T-cell (primary cell): ENCODE results near the gene NSUN5. TPM values are rescaled to one million over a fixed set of nuclear protein-coding genes. Genes with fewer than 3 reads are reported as not detected.

Experiments used
- ATAC-seq, 4 experiments: fragments of 200-7000 bp in 3 of 4; fragments of 150-1000 bp in 1 of 4; cut with Tn5 transposase; replicated peaks in 1 of 4; 1 replicate in 3 of 4; 2 replicates in 1 of 4; pipeline ENCODE4 v1.10.0; 2021; ENCODE audit warnings: moderate library complexity in 3 of 4, mild to moderate bottlenecking in 2 of 4, moderate number of reproducible peaks in 1 of 4
- CTCF ChIA-PET, 2 donors: fragments of 300-600 bp; sonication (Branson Sonifier 250); formaldehyde crosslinking; loops; one replicate each; lab custom pipeline; 2022; ENCODE audit warnings: antibody characterized with exemption in 2 of 2; lab: Charles Lee
- POLR2A ChIA-PET, 2 donors: fragments of 300-600 bp; sonication (Branson Sonifier 250); formaldehyde crosslinking; loops; one replicate each; lab custom pipeline; 2022; ENCODE audit warnings: antibody characterized with exemption in 2 of 2; lab: Charles Lee
- DNase-seq, 35 experiments: peaks; one replicate each; pipeline versions ENCODE4 v3.0.0 to v3.0.0-alpha.2; 2013 to 2023
- H3K27ac ChIP-seq: one replicate; pipeline ENCODE4 v1.5.1; 2013; ENCODE audit warnings: low read length
- H3K27me3 ChIP-seq, 2 experiments: replicated peaks in 1 of 2; 1 replicate in 1 of 2; 2 replicates in 1 of 2; pipeline versions ENCODE4 v1.6.1 to v1.7.0; 2013; ENCODE audit warnings: low read length in 1 of 2, mixed read lengths in 1 of 2; ENCODE audit not compliant: control insufficient read depth in 2 of 2, insufficient read depth in 2 of 2; ENCODE audit errors: extremely low read depth in 1 of 2
- H3K36me3 ChIP-seq, 2 donors: 1 replicate in 1 of 2; 2 replicates in 1 of 2; pipeline versions ENCODE4 v1.6.1 to v1.7.0; 2013; ENCODE audit warnings: low read length in 1 of 2; ENCODE audit not compliant: control insufficient read depth in 2 of 2, insufficient read depth in 1 of 2; ENCODE audit errors: extremely low read depth in 1 of 2
- H3K4me1 ChIP-seq, 2 experiments: 1 replicate in 1 of 2; 2 replicates in 1 of 2; pipeline versions ENCODE4 v1.6.1 to v1.7.0; 2013; ENCODE audit warnings: low read length in 2 of 2, mixed read lengths in 1 of 2; ENCODE audit not compliant: insufficient read depth in 2 of 2, control insufficient read depth in 1 of 2; ENCODE audit errors: extremely low read depth in 1 of 2
- H3K4me3 ChIP-seq, 2 donors: 1 replicate in 1 of 2; 2 replicates in 1 of 2; pipeline versions ENCODE4 v1.5.1 to v1.7.0; 2013; ENCODE audit warnings: mild to moderate bottlenecking in 2 of 2, low read length in 1 of 2, moderate library complexity in 1 of 2; ENCODE audit not compliant: control insufficient read depth in 1 of 2; ENCODE audit errors: extremely low read depth in 1 of 2
- H3K9me3 ChIP-seq: 2 replicates; pipeline ENCODE4 v1.7.0; 2013
- H3K27ac Mint-ChIP-seq, 2 donors: one replicate each; pipeline ENCODE4 v1.8.0; 2020 to 2021; ENCODE audit warnings: mild to moderate bottlenecking in 2 of 2, mixed read lengths in 2 of 2
- H3K27me3 Mint-ChIP-seq, 2 donors: one replicate each; pipeline ENCODE4 v1.8.0; 2021 to 2022; ENCODE audit warnings: mixed read lengths in 2 of 2
- H3K36me3 Mint-ChIP-seq: one replicate; pipeline ENCODE4 v1.8.0; 2021; ENCODE audit warnings: mixed read lengths
- H3K4me1 Mint-ChIP-seq, 3 donors: one replicate each; pipeline ENCODE4 v1.8.0; 2020 to 2022; ENCODE audit warnings: mixed read lengths in 3 of 3, mild to moderate bottlenecking in 1 of 3
- H3K4me3 Mint-ChIP-seq, 3 donors: one replicate each; pipeline ENCODE4 v1.8.0; 2020 to 2022; ENCODE audit warnings: mild to moderate bottlenecking in 3 of 3, mixed read lengths in 3 of 3, moderate library complexity in 3 of 3
- H3K9me3 Mint-ChIP-seq, 3 donors: one replicate each; pipeline ENCODE4 v1.8.0; 2020 to 2022; ENCODE audit warnings: mixed read lengths in 3 of 3
- WGBS: methylation state at CpG from one replicate; pipeline ENCODE4 v1.1.5; 2013; ENCODE audit warnings: missing lambda C conversion rate; ENCODE audit not compliant: insufficient coverage; 5-methylcytosine and 5-hydroxymethylcytosine counted together
- total RNA-seq, 35 experiments: library from RNA in 6 of 35; stranded (reverse) in 6 of 35; fragments of 120-200 nt in 1 of 35; gene quantifications; one replicate each; pipeline versions ENCODE4 v1.2.1 to v1.2.4 and lab custom pipeline; 2013 to 2026

Gene NSUN5
- total RNA-seq, 5 donors from 2014 or later (not counting 1 experiment from before 2014, with no cell fraction given), result 33.1 to 68.3 (median 63.8) TPM

DNA sequence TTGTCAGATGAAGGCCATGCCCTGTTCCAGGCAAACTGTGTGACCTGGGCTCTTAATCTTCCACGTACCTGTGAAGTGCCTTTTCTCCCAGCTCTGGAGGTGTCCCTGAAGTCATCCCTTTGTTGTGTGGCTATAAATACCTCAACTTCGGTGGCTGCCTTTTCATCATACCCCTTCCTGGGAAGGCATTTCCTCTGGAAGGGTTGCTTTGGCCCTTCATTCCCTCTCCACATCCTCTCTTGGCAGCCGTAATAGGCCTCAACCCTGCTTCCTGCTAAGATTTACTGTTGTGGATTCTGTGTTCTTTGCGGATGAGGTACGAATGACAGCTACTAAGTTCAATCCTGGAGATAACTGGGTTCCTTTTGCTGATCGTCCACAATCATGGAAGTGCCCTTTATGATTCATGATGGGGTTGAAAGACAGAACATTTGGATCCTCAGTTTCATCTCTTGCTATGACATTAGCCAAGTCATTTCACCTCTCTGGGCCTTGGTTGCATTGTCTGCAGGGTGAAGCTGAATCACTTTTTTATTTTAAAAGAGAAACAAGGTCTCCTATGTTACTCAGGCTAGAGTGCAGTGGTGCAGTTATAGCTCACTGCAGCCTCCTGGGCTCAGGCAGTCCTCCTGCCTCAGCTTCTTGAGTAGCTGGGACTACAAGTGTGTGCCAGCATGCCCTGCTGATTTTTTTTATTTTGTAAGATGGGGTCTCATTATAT is 43.0 kb upstream of the NSUN5 start:
- no peak overlapping the region for H3K27ac ChIP-seq
- Mint-ChIP-seq H3K27ac (no peak overlapping the region), H3K36me3 (no peaks in the 10 kb centered on the region), H3K9me3 (peaks cover 6 to 8% (median 6%) of the 10 kb centered on the region in 3 donors), H3K27me3 (no peaks in the 10 kb centered on the region), H3K4me1 (no peaks in the 10 kb centered on the region), H3K4me3 (no peak overlapping the region)
- H3K36me3 ChIP-seq, result no peaks in the 10 kb centered on the region
- H3K4me3 ChIP-seq, result no peak overlapping the region
- H3K9me3 ChIP-seq, result no peaks in the 10 kb centered on the region
- ATAC-seq (no peak), DNase-seq (no peak)
- no peaks in the 10 kb centered on the region for H3K27me3 ChIP-seq
- ChIA-PET POLR2A (no interaction called here), CTCF (no interaction called here)
- 50% methylated on average over 2 of the region's 6 CpGs for WGBS
- no peaks in the 10 kb centered on the region for H3K4me1 ChIP-seq

DNA sequence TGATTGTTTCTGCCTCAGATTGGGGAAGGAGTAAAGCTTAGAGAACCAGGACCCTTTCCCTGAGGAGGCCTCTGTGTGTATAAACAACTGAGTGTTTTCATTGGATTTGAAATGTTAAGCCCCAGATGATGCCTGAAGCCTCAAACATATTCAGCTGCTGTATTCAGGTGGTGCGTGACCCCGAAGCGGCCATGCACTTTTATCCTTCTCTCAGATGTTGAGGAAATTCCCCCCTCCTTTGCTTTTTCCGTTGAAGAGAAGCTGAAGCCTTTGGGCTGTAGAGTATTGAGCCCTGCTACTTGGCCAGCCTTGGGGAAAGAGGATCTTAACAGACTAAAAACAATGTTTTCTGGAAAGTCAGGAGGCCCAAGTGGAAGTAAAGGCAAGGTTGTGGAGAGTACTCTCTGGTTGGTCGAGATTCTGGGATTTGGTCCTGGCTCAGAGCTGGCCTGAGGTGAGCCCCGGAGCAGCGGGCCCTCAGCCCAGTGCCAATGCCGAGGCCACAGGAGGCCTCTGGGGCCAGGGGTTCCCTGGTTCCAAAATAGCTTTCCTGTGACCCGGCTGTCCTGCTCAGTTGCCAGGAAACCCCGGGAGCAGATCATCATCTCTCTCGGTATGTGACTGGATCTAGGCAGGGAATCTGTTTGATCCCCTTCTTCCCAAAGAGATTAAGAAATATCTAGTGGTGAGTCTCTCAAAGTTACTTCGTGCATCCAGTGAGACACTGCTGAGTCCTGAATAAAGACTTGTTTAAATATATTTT is 41.9 kb upstream of the NSUN5 start:
- H3K4me1 Mint-ChIP-seq, result no peaks in the 10 kb centered on the region
- peaks cover 6 to 8% (median 6%) of the 10 kb centered on the region in 3 donors for H3K9me3 Mint-ChIP-seq
- DNase-seq (no peak), ATAC-seq (no peak)
- no peaks in the 10 kb centered on the region for H3K4me1 ChIP-seq
- no peak overlapping the region for H3K27ac Mint-ChIP-seq
- no peaks in the 10 kb centered on the region for H3K36me3 Mint-ChIP-seq
- ChIA-PET POLR2A (no interaction called here), CTCF (no interaction called here)
- H3K4me3 Mint-ChIP-seq, result no peak overlapping the region
- 83% methylated on average over 7 of the region's 12 CpGs for WGBS
- no peaks in the 10 kb centered on the region for H3K9me3 ChIP-seq
- H3K4me3 ChIP-seq, result no peak overlapping the region
- H3K27me3 Mint-ChIP-seq, result peaks cover 0 to 1% of the 10 kb centered on the region in 2 donors
- peaks cover 0 to 5% of the 10 kb centered on the region in 2 experiments for H3K27me3 ChIP-seq
- H3K36me3 ChIP-seq, result no peaks in the 10 kb centered on the region
- no peak overlapping the region for H3K27ac ChIP-seq

DNA sequence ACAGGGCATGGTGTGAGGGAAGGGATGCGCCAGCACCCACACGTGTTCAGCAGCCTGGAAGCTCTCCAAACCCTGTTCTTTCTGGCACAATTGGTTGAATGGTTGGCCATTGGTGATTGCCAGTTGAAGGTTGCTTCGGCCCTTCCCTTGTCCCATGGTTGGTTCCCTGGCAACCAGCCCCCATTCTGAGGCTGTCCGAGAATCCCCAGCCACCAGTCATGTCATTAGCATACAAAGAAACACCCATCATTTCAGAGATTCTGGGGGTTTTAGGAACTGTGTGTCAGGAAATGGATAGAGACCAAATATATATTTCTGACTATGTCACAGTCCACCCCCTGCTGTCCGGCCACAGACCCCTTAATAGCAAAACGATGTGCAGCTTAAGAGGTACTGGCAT is 41.1 kb upstream of the NSUN5 start:
- ChIA-PET CTCF (no interaction called here), POLR2A (no interaction called here)
- peaks cover 6 to 8% (median 6%) of the 10 kb centered on the region in 3 donors for H3K9me3 Mint-ChIP-seq
- Histone ChIP-seq H3K9me3 (no peaks in the 10 kb centered on the region), H3K27ac (no peak overlapping the region), H3K36me3 (no peaks in the 10 kb centered on the region), H3K4me1 (no peaks in the 10 kb centered on the region), H3K4me3 (no peak overlapping the region), H3K27me3 (peaks cover 0 to 9% of the 10 kb centered on the region in 2 experiments)
- H3K27me3 Mint-ChIP-seq, result peaks cover 0 to 1% of the 10 kb centered on the region in 2 donors
- no peaks in the 10 kb centered on the region for H3K4me1 Mint-ChIP-seq
- no peak overlapping the region for H3K27ac Mint-ChIP-seq
- DNase-seq (no peak), ATAC-seq (no peak)
- WGBS, result 86% methylated on average over 3 of the region's 6 CpGs
- no peaks in the 10 kb centered on the region for H3K36me3 Mint-ChIP-seq
- H3K4me3 Mint-ChIP-seq, result no peak overlapping the region

DNA sequence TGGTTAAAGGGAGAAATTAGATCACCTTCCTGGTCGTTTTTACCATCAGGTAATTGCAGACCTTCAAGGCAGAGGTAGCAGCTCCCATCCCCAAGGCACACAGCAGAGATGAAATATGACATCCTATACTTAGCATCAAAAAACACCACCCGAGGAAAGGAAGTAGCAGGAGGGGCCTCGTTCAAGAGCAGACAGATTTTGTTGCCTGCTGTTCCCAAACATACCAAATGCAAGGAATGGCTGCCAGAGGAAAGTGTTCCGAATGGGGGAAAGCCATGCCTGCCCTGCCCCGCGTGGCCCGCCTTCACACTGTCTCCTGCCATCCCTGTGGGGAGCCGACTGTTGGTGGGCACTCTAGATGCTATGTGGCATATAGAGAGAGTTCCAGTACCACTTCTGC is 37.3 kb upstream of the NSUN5 start:
- H3K27me3 ChIP-seq, result peaks cover 0 to 20% of the 10 kb centered on the region in 2 experiments
- no peak for DNase-seq
- no peak overlapping the region for H3K27ac Mint-ChIP-seq
- POLR2A ChIA-PET, result no interaction called here
- WGBS, result 61% methylated on average over 6 of the region's 8 CpGs
- H3K4me3 Mint-ChIP-seq, result no peak overlapping the region
- H3K4me3 ChIP-seq, result no peak overlapping the region
- no peak overlapping the region for H3K27ac ChIP-seq
- H3K4me1 Mint-ChIP-seq, result no peaks in the 10 kb centered on the region
- peaks cover 4 to 19% of the 10 kb centered on the region in 2 donors for H3K27me3 Mint-ChIP-seq
- H3K36me3 ChIP-seq, result no peaks in the 10 kb centered on the region
- no peak for ATAC-seq
- no peaks in the 10 kb centered on the region for H3K9me3 ChIP-seq
- CTCF ChIA-PET, result no interaction called here
- no peaks in the 10 kb centered on the region for H3K36me3 Mint-ChIP-seq
- H3K9me3 Mint-ChIP-seq, result no peaks in the 10 kb centered on the region
- H3K4me1 ChIP-seq, result no peaks in the 10 kb centered on the region

DNA sequence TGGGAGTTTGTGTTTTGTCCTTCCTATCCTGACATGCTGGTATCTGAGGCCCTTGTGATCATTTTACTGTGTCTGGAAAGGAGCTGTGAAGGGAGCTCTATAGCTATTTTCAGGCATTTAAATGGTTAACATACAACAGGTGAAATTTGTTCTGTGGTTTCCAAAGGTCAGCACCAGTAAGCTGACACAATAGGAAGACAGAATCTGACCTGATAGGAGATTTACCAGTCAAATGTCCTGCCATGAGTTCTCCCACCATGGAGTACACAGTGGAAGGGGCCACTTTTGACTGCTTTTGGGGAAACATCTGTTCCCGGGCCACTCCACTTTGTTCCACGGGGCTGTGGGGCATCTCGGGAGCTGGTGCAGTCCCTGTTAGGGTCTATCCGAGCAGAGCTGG is 36.9 kb upstream of the NSUN5 start:
- no peaks in the 10 kb centered on the region for H3K4me1 Mint-ChIP-seq
- no peaks in the 10 kb centered on the region for H3K9me3 Mint-ChIP-seq

DNA sequence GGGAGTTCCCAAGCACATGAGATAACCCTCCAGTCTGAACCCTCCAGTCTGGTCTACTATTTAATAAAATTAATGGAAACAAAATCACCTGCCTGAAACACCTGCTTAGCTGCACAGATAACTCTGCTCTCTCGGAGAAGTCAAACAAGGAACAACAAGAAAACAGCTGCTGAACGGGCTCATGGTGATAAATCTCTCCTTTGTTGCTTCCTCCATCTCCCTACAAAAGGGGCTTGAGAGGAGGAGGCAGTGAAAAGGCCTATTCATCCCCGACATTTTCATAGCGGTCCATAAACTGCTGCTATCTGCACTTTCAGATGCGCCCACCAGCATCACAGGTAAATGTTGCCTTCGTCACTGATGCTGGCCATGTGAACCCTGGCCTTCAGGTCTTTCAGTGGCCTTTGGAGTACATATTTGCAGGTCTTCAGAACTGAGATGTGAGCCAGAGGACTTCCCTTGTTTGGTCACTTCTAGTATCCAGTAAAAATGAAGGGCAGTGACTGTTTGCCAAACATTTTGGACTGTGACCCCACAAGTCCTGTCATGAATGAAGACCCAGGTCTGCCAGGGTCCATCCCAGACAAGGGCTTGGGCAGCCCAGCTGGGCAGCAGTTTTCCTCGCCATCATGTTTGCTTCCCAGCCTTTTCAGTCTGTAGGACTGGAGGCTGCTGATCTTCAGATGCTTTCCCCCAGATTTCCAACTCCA is 35.2 kb upstream of the NSUN5 start:
- no peaks in the 10 kb centered on the region for H3K36me3 ChIP-seq
- H3K4me3 ChIP-seq, result no peak overlapping the region
- no peak for DNase-seq
- H3K9me3 ChIP-seq, result no peaks in the 10 kb centered on the region
- H3K27ac ChIP-seq, result no peak overlapping the region
- peaks cover 4 to 19% of the 10 kb centered on the region in 2 donors for H3K27me3 Mint-ChIP-seq
- ChIA-PET POLR2A (no interaction called here), CTCF (no interaction called here)
- H3K27me3 ChIP-seq, result peaks cover 0 to 25% of the 10 kb centered on the region in 2 experiments
- H3K27ac Mint-ChIP-seq, result no peak overlapping the region
- no peaks in the 10 kb centered on the region for H3K9me3 Mint-ChIP-seq
- no peaks in the 10 kb centered on the region for H3K4me1 Mint-ChIP-seq
- 75% methylated on average over 1 of the region's 7 CpGs for WGBS
- no peaks in the 10 kb centered on the region for H3K4me1 ChIP-seq
- H3K36me3 Mint-ChIP-seq, result no peaks in the 10 kb centered on the region
- no peak for ATAC-seq
- no peak overlapping the region for H3K4me3 Mint-ChIP-seq

More for the DNA sequence above, 36.9 kb upstream of the NSUN5 start:
- ATAC-seq (no peak), DNase-seq (no peak)
- peaks cover 4 to 19% of the 10 kb centered on the region in 2 donors for H3K27me3 Mint-ChIP-seq
- 54% methylated on average over 2 of the region's 4 CpGs for WGBS
- Histone ChIP-seq H3K27ac (no peak overlapping the region), H3K4me3 (no peak overlapping the region), H3K4me1 (no peaks in the 10 kb centered on the region), H3K9me3 (no peaks in the 10 kb centered on the region), H3K27me3 (peaks cover 0 to 20% of the 10 kb centered on the region in 2 experiments), H3K36me3 (no peaks in the 10 kb centered on the region)
- no peak overlapping the region for H3K4me3 Mint-ChIP-seq
- CTCF ChIA-PET, result no interaction called here
- no peaks in the 10 kb centered on the region for H3K36me3 Mint-ChIP-seq
- H3K27ac Mint-ChIP-seq, result no peak overlapping the region
- POLR2A ChIA-PET, result no interaction called here
